OCI-M1 (cell line): Measurements from ENCODE around the gene ME3.
"Not testable (repeated sequence)": the region's sequence is repeated elsewhere in the genome, so short reads cannot be mapped to it uniquely, and the experiment has no call there.

Source experiments
- DNase-seq: peaks from one replicate; lab custom pipeline; 2025; lab: John Stamatoyannopoulos, UW

The ME3 gene

GRCh38 chr11:86587264-86588193 lies 84.9 kb downstream of the ME3 start:
- DNase-seq, result no peak

- DNase-seq, result no peak
These were observed 86.1 kb downstream of the ME3 start for GRCh38 chr11:86586307-86586706.

GRCh38 chr11:86582898-86583297 lies 89.5 kb downstream of the ME3 start:
- DNase-seq, result no peak

- DNase-seq, result no peak
These were observed 91.9 kb downstream of the ME3 start for GRCh38 chr11:86580535-86580934.

- DNase-seq, result no peak
These were observed 93.0 kb downstream of the ME3 start for GRCh38 chr11:86579406-86579731.

- DNase-seq, result no peak
These were observed 93.5 kb downstream of the ME3 start for GRCh38 chr11:86578727-86579405.

GRCh38 chr11:86577644-86578636 lies 94.5 kb downstream of the ME3 start:
- no peak for DNase-seq

GRCh38 chr11:86576946-86577624 lies 95.3 kb downstream of the ME3 start:
- DNase-seq, result no peak

- no peak for DNase-seq
These were observed 96.5 kb downstream of the ME3 start for GRCh38 chr11:86575927-86576326.

- DNase-seq, result no peak
These were observed 97.1 kb downstream of the ME3 start for GRCh38 chr11:86575208-86575855.

- no peak for DNase-seq
These were observed 97.8 kb downstream of the ME3 start for GRCh38 chr11:86574493-86575207.

GRCh38 chr11:86571273-86571948 lies 101.0 kb downstream of the ME3 start:
- DNase-seq, result peak; percentile 69

GRCh38 chr11:86570451-86570850 lies 102.0 kb downstream of the ME3 start:
- DNase-seq, result no peak

GRCh38 chr11:86570020-86570419 lies 102.4 kb downstream of the ME3 start:
- DNase-seq, result no peak

- DNase-seq, result no peak
These were observed 103.3 kb downstream of the ME3 start for GRCh38 chr11:86569109-86569508.

- DNase-seq, result no peak
These were observed 106.6 kb downstream of the ME3 start for GRCh38 chr11:86565801-86566312.

GRCh38 chr11:86565388-86565787 lies 107.0 kb downstream of the ME3 start:
- no peak for DNase-seq

- DNase-seq, result not testable (repeated sequence)
These were observed 109.6 kb downstream of the ME3 start for GRCh38 chr11:86562842-86563241.

- no peak for DNase-seq
These were observed 113.0 kb downstream of the ME3 start for GRCh38 chr11:86559311-86559945.
